Neuronal stem cell (in vitro differentiated cells): Measurements from ENCODE around the gene MSANTD1.

Source experiments
- DNase-seq: peaks from one replicate; pipeline ENCODE4 v3.0.0-alpha.2; 2013; ENCODE audit warnings: low spot score
- H2AFZ ChIP-seq: one replicate; pipeline ENCODE4 v1.6.1; 2013; ENCODE audit warnings: mild to moderate bottlenecking, low read length, inconsistent platforms
- H2AK5ac ChIP-seq: 2 replicates; pipeline ENCODE4 v1.6.1; 2013; ENCODE audit warnings: low read depth, mild to moderate bottlenecking, inconsistent platforms, low read length, moderate library complexity, mixed read lengths
- H2BK120ac ChIP-seq: 2 replicates; pipeline ENCODE4 v1.6.1; 2013; ENCODE audit warnings: low read depth, mild to moderate bottlenecking, inconsistent platforms, low read length, moderate library complexity, mixed read lengths
- H2BK12ac ChIP-seq: one replicate; pipeline ENCODE4 v1.6.1; 2013; ENCODE audit warnings: low read length, inconsistent platforms
- H2BK15ac ChIP-seq: 2 replicates; pipeline ENCODE4 v1.6.1; 2013; ENCODE audit warnings: mild to moderate bottlenecking, low read length, inconsistent platforms, mixed read lengths
- H2BK5ac ChIP-seq: one replicate; pipeline ENCODE4 v1.6.1; 2013; ENCODE audit warnings: inconsistent platforms, mild to moderate bottlenecking, low read length, moderate library complexity
- H3K14ac ChIP-seq: one replicate; pipeline ENCODE4 v1.6.1; 2013; ENCODE audit warnings: low read length, inconsistent platforms
- H3K18ac ChIP-seq: 2 replicates; pipeline ENCODE4 v1.6.1; 2013; ENCODE audit warnings: low read length, inconsistent platforms
- H3K23ac ChIP-seq: 2 replicates; pipeline ENCODE4 v1.6.1; 2013; ENCODE audit warnings: low read depth, mild to moderate bottlenecking, mixed read lengths, low read length, inconsistent platforms; ENCODE audit not compliant: poor library complexity
- H3K27ac ChIP-seq: replicated peaks from 3 replicates; pipeline ENCODE4 v1.5.1; 2013; ENCODE audit warnings: low read length, inconsistent platforms
- H3K27me3 ChIP-seq, 3 experiments: 2 replicates each; pipeline ENCODE4 v1.6.1; 2013; ENCODE audit warnings: low read length in 3 of 3, mild to moderate bottlenecking in 2 of 3, inconsistent platforms in 1 of 3, low read depth in 1 of 3, mixed read lengths in 1 of 3, moderate library complexity in 1 of 3; ENCODE audit not compliant: control insufficient read depth in 3 of 3, insufficient read depth in 3 of 3
- H3K36me3 ChIP-seq, 2 donors: replicated peaks in 1 of 2; 2 replicates each; pipeline ENCODE4 v1.6.1; 2013; ENCODE audit warnings: low read length in 2 of 2; ENCODE audit not compliant: control insufficient read depth in 2 of 2, insufficient read depth in 2 of 2
- H3K4ac ChIP-seq: 2 replicates; pipeline ENCODE4 v1.6.1; 2013; ENCODE audit warnings: inconsistent platforms, mild to moderate bottlenecking, low read length, moderate library complexity
- H3K4me1 ChIP-seq, 2 donors: 1 replicate in 1 of 2; 2 replicates in 1 of 2; pipeline ENCODE4 v1.6.1; 2013; ENCODE audit warnings: low read length in 2 of 2, low read depth in 1 of 2; ENCODE audit not compliant: control insufficient read depth in 2 of 2, insufficient read depth in 1 of 2
- H3K4me2 ChIP-seq: one replicate; pipeline ENCODE4 v1.6.1; 2013; ENCODE audit warnings: mild to moderate bottlenecking, low read length, inconsistent platforms; ENCODE audit not compliant: insufficient read depth, poor library complexity, severe bottlenecking
- H3K4me3 ChIP-seq, 2 donors: 2 replicates each; pipeline ENCODE4 v1.5.1; 2013; ENCODE audit warnings: low read length in 2 of 2, mild to moderate bottlenecking in 2 of 2, inconsistent platforms in 1 of 2, moderate library complexity in 1 of 2
- H3K79me1 ChIP-seq: one replicate; pipeline ENCODE4 v1.6.1; 2013; ENCODE audit warnings: low read depth, mild to moderate bottlenecking, inconsistent platforms, low read length, moderate library complexity
- H3K9ac ChIP-seq: one replicate; pipeline ENCODE4 v1.6.1; 2013; ENCODE audit warnings: mild to moderate bottlenecking, low read depth, low read length, inconsistent platforms; ENCODE audit not compliant: poor library complexity
- H3K9me3 ChIP-seq, 2 donors: replicated peaks in 1 of 2; 2 replicates each; pipeline versions ENCODE3 to v1.6.1; 2013; ENCODE audit warnings: low read length in 2 of 2, mild to moderate bottlenecking in 2 of 2, inconsistent platforms in 1 of 2, low read depth in 1 of 2, mixed read lengths in 1 of 2, moderate library complexity in 1 of 2; ENCODE audit not compliant: control insufficient read depth in 2 of 2, insufficient read depth in 1 of 2
- H4K8ac ChIP-seq: one replicate; pipeline ENCODE4 v1.6.1; 2013; ENCODE audit warnings: low read depth, mild to moderate bottlenecking, inconsistent platforms, low read length, moderate library complexity
- H4K91ac ChIP-seq: one replicate; pipeline ENCODE4 v1.6.1; 2013; ENCODE audit warnings: low read length, low read depth, mild to moderate bottlenecking, inconsistent platforms; ENCODE audit not compliant: poor library complexity
- WGBS, 2 donors: extraction: QIAGEN DNeasy Blood & Tissue Kit; methylation state at CpG; one replicate each; pipeline ENCODE4 v1.1.7; 2013; ENCODE audit warnings: missing lambda C conversion rate in 2 of 2, mixed read lengths in 1 of 2; ENCODE audit not compliant: insufficient read length in 2 of 2, insufficient replicate concordance in 1 of 2; ENCODE audit errors: extremely low coverage in 2 of 2; 5-methylcytosine and 5-hydroxymethylcytosine counted together

The MSANTD1 gene

GRCh38 chr4:3286335-3287175, 37.6 kb downstream of the MSANTD1 start:
- H3K9ac ChIP-seq: peak overlapping the region; percentile 45
- no peak overlapping the region for H2BK12ac ChIP-seq
- no peak for DNase-seq
- H4K91ac ChIP-seq: no peak overlapping the region
- peaks cover 5 to 6% of the 10 kb centered on the region in 2 donors for H3K4me1 ChIP-seq
- H3K4me2 ChIP-seq: no peak overlapping the region
- no peak overlapping the region for H3K27ac ChIP-seq
- peaks cover 0 to 12% of the 10 kb centered on the region in 2 donors for H3K9me3 ChIP-seq
- WGBS, 2 donors: no CpG with 5 or more reads among the region's 32 CpGs
- peak overlapping the region; percentile 36 for H2AFZ ChIP-seq
- H3K27me3 ChIP-seq: peaks cover 0 to 5% (median 3%) of the 10 kb centered on the region in 3 experiments
- H3K18ac ChIP-seq: no peak overlapping the region
- no peak overlapping the region for H2BK15ac ChIP-seq
- no peaks in the 10 kb centered on the region for H3K79me1 ChIP-seq
- H3K23ac ChIP-seq: peak overlapping the region; percentile 5
- no peak overlapping the region for H4K8ac ChIP-seq
- H3K4me3 ChIP-seq: no peak overlapping the region
- no peak overlapping the region for H2BK120ac ChIP-seq
- H3K14ac ChIP-seq: no peak overlapping the region
- H3K4ac ChIP-seq: no peak overlapping the region
- H3K36me3 ChIP-seq: no peaks in the 10 kb centered on the region
- H2AK5ac ChIP-seq: peak overlapping the region; percentile 78
- H2BK5ac ChIP-seq: peak overlapping the region; percentile 4

DNA sequence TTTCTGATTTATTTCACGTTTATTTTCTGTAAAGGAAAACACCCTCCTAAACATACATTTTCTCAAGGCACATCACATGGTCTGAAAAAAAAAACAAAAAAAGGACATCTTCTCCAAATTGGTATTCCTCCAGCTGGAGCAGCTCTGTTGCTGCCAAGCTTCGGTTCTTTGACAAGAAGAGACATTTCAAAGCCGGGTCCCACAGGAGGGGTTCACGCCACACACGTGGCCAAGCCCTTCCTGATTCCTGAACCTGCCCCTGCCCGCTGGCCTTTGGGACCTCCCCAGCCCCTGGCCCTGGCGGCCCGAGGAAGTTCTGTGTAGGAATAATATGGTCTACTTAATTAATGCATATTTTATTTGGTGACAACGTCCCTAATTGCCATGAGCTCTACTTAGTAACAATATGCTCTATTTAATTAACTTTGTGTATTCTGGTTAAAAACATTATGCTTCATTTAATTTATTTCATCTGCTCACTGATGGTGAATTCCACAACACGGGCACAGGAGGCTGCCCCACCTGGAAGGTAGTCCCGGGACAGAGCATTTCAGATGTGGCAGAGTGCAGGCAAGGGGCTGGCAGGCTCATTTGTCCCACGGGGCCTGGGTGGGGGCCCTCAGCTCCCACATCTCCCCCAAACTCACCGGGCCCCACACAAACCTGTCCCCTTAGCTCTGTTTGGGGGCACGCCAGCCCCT, 38.5 kb downstream of the MSANTD1 start:
- H3K4ac ChIP-seq: no peak overlapping the region
- H3K36me3 ChIP-seq: no peaks in the 10 kb centered on the region
- H2BK15ac ChIP-seq: peak overlapping the region; percentile 67
- WGBS, 2 donors: no CpG with 5 or more reads among the region's 14 CpGs
- H3K27me3 ChIP-seq: peaks cover 0 to 5% (median 3%) of the 10 kb centered on the region in 3 experiments
- H3K14ac ChIP-seq: no peak overlapping the region
- H3K4me1 ChIP-seq: peaks cover 6 to 7% of the 10 kb centered on the region in 2 donors
- peaks cover 0 to 8% of the 10 kb centered on the region in 2 donors for H3K9me3 ChIP-seq
- H4K91ac ChIP-seq: no peak overlapping the region
- H3K18ac ChIP-seq: peak overlapping the region; percentile 76
- no peak overlapping the region for H4K8ac ChIP-seq
- no peak overlapping the region for H3K27ac ChIP-seq
- peak overlapping the region; percentile 65 for H3K23ac ChIP-seq
- H2AK5ac ChIP-seq: peak overlapping the region; percentile 97
- DNase-seq: no peak
- no peak overlapping the region for H2BK120ac ChIP-seq
- peak overlapping the region; percentile 2 for H2BK5ac ChIP-seq
- H2AFZ ChIP-seq: no peak overlapping the region
- no peak overlapping the region for H2BK12ac ChIP-seq
- peaks cover 3% of the 10 kb centered on the region for H3K79me1 ChIP-seq
- no peak overlapping the region for H3K4me2 ChIP-seq
- H3K9ac ChIP-seq: peak overlapping the region; percentile 77
- no peak overlapping the region for H3K4me3 ChIP-seq

GRCh38 chr4:3287972-3288570, 39.1 kb downstream of the MSANTD1 start:
- no peaks in the 10 kb centered on the region for H3K36me3 ChIP-seq
- H2BK5ac ChIP-seq: peak overlapping the region; percentile 2
- peak overlapping the region; percentile 77 for H3K9ac ChIP-seq
- H3K14ac ChIP-seq: peak overlapping the region; percentile 56
- no peak overlapping the region for H4K8ac ChIP-seq
- peaks cover 0 to 5% (median 3%) of the 10 kb centered on the region in 3 experiments for H3K27me3 ChIP-seq
- H3K4me2 ChIP-seq: no peak overlapping the region
- peak overlapping the region; percentile 76 for H3K18ac ChIP-seq
- peak overlapping the region; percentile 97 for H2AK5ac ChIP-seq
- H4K91ac ChIP-seq: no peak overlapping the region
- H2BK120ac ChIP-seq: no peak overlapping the region
- no peak overlapping the region for H3K4ac ChIP-seq
- peak overlapping the region; percentile 85 for H2BK15ac ChIP-seq
- no peak overlapping the region for H3K27ac ChIP-seq
- peak overlapping the region; percentile 65 for H3K23ac ChIP-seq
- peaks cover 0 to 8% of the 10 kb centered on the region in 2 donors for H3K9me3 ChIP-seq
- H3K4me1 ChIP-seq: peaks cover 6 to 7% of the 10 kb centered on the region in 2 donors
- no peak overlapping the region for H2AFZ ChIP-seq
- WGBS, 2 donors: no CpG with 5 or more reads among the region's 24 CpGs
- peaks cover 3% of the 10 kb centered on the region for H3K79me1 ChIP-seq
- no peak overlapping the region for H3K4me3 ChIP-seq
- DNase-seq: no peak
- H2BK12ac ChIP-seq: no peak overlapping the region
